IPS-18a (cell line): ENCODE measurements around the gene SLX4IP.

Source experiments
- H3K27ac ChIP-seq: one replicate; pipeline ENCODE4 v1.5.1; 2013; ENCODE audit warnings: low read length
- H3K27me3 ChIP-seq: one replicate; pipeline ENCODE4 v1.6.1; 2013; ENCODE audit warnings: mild to moderate bottlenecking, low read length; ENCODE audit not compliant: control insufficient read depth, insufficient read depth
- H3K36me3 ChIP-seq: one replicate; pipeline ENCODE4 v1.6.1; 2013; ENCODE audit warnings: low read depth, low read length; ENCODE audit not compliant: control insufficient read depth
- H3K4me1 ChIP-seq: one replicate; pipeline ENCODE4 v1.6.1; 2013; ENCODE audit warnings: low read depth, low read length; ENCODE audit not compliant: control insufficient read depth
- H3K4me3 ChIP-seq: one replicate; pipeline ENCODE4 v1.5.1; 2013; ENCODE audit warnings: low read length
- H3K9ac ChIP-seq: one replicate; pipeline ENCODE4 v1.6.1; 2013; ENCODE audit warnings: mild to moderate bottlenecking, low read length, moderate library complexity
- H3K9me3 ChIP-seq: one replicate; pipeline ENCODE4 v1.6.1; 2013; ENCODE audit warnings: low read depth, low read length; ENCODE audit not compliant: control insufficient read depth

The SLX4IP gene

DNA sequence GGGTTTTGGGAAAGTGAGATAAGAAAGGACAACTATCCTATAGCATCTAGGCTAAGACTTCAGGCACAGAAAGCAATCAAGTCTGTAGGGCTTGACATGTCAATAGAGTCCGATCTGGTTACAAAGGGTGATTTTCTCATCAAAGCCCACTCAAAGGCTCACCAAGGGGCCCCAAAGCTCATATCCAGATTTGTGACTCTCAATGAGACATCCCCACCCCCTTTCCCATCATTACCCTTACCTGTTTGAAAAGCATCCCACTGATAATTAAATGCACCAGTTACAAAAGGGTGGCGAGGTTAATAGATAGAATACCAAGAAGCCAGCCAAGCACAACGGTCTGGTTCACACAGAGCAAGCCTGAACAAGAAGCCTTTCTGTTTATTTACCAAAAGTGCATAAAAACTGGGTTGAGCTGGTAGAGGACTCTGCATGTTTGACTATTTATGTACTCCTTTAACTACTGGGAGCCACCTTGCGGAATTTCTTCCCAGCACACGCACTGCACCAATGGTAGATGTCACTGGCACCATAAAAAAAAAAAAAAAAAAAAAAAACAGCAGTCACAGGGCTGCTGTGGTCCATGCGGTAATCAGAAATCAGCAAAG is 232.6 kb downstream of the SLX4IP start:
- Histone ChIP-seq H3K9ac (no peak overlapping the region), H3K4me1 (peaks cover 82% of the 10 kb centered on the region), H3K4me3 (no peak overlapping the region), H3K9me3 (no peaks in the 10 kb centered on the region), H3K36me3 (peaks cover 54% of the 10 kb centered on the region), H3K27me3 (no peaks in the 10 kb centered on the region), H3K27ac (no peak overlapping the region)

DNA sequence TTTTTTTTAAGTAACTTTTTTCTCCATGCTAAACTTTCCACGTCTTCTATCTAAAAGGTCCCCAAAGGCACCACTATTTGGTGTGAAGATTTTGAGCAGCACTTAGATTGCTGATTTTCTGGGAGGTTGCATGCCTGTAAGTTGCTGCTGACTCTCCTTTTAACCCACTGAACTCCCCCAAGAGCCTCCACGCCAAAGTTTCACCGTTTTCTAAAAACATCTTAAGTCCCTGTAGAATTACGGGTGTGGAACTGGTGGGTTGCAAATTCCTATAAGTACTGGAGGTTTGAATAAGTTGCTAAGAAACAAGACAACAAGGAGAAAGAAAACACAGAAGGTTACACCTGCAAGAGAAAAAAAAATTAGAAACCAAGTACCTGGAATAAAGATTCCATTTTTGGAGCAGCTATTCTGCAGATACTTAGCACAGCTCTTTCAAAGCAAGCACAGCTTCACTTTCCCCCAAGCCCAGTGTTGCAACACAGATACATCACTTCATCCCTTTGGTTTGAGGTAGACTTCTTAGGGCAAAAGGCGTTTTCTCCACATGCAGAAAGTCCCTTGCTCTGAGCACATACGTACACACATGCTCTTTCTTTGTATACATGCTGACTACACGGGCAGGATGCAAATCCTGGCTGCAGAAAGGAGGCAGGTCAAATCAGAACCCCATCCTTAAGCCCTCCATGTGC is 233.7 kb downstream of the SLX4IP start:
- no peaks in the 10 kb centered on the region for H3K27me3 ChIP-seq
- peaks cover 43% of the 10 kb centered on the region for H3K36me3 ChIP-seq
- no peaks in the 10 kb centered on the region for H3K9me3 ChIP-seq
- H3K27ac ChIP-seq = no peak overlapping the region
- no peak overlapping the region for H3K4me3 ChIP-seq
- no peak overlapping the region for H3K9ac ChIP-seq
- peaks cover 73% of the 10 kb centered on the region for H3K4me1 ChIP-seq

DNA sequence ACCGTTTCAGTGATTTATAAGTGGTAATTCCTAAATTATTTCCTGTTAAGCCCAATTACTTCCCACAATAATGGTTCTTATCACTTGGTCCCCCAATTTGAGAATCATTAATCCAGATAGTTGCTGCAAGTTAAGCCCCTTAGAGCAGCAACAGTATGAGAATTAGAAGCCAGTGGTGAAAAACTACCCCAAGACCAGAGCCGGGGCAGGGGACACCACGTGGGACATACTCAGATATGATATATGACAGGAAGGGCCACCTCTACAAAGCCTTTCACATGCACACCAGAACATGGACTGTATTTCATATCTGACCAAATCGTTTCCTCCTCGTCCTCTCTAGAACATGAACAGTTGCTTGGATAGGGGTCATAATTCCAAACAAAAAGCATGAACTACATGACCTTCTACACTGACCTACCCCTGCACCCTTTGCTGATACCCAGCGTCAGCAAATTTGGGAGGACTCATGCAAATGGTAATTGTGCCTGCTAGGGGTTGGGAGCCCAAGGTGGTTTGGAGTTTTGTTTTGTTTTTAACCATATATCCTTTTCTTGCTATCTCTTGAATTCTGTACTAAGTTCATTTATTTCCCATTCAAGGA is 234.8 kb downstream of the SLX4IP start:
- Histone ChIP-seq H3K27me3 (no peaks in the 10 kb centered on the region), H3K4me1 (peaks cover 63% of the 10 kb centered on the region), H3K9ac (no peak overlapping the region), H3K4me3 (peak overlapping the region; percentile 93), H3K36me3 (peaks cover 41% of the 10 kb centered on the region), H3K27ac (no peak overlapping the region), H3K9me3 (no peaks in the 10 kb centered on the region)

DNA sequence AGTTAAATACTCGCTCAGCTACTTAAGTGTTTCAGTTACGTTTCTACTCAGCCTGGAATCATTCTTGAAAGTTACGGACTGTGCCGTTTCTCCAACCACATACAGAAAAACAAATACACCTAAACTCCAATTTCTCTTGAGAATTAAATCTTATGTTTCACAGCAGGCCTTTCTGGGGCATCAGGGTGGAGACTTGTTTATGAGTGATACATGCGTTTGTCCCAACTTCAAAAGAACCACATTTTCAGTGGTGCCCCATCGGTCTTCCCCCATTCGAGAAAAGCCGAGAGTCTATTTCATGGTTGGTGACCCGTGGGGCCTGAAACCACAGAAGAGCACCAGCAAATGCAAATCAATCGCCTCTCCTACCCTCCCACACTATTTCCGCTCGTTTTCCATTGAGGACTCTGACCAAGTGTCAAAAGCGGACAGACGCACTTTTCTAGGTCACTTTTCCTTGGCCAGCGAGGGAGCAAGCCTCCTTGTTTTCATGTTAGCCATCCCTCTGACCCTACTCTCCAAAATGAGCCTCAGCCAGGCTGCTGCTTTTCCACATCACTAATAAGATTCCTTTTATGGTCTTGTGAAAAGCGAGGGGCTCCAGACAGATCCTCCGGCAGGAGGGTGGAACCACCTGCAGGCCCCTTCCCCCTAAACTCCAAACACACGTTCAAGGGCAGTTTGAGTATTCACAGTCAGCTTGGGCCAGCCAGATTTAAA is 235.6 kb downstream of the SLX4IP start:
- Histone ChIP-seq H3K4me1 (peaks cover 62% of the 10 kb centered on the region), H3K4me3 (peak overlapping the region; percentile 93), H3K27ac (no peak overlapping the region), H3K9me3 (no peaks in the 10 kb centered on the region), H3K9ac (peak overlapping the region; percentile 81), H3K27me3 (no peaks in the 10 kb centered on the region), H3K36me3 (peaks cover 41% of the 10 kb centered on the region)

DNA sequence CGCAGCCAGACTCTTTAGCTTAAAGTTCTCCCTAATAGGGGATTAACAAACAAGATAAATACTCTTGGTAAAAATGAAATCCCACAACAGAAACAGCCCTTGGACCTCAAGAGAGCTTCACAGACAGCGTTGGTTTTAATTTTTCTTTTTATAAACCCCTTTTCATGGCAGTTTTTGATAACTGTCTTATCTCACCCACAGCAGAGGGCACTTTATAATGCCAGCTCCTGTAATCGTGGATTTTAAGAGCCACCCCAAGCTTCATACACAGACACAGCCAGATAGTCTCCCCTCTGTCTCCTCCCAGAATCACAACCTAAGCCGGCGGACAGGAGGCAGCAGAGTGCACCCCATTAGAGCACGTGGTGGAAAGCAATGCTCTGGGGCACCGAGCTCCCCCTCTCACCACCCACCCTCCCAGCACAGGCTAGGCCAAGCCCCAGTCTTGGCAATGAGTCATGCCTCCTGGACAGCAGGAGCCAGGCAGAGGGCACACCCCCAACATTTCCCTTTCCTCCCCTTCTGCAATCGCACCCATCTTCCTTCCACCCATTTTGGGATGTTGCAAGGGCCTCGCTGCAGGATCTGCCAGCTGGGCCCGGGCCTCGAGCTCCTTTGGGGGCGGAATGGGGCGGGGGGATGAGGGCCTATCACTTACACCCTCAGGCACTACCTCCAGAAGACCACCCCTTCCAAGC is 236.3 kb downstream of the SLX4IP start:
- H3K4me1 ChIP-seq = peaks cover 55% of the 10 kb centered on the region
- peak overlapping the region; percentile 93 for H3K4me3 ChIP-seq
- H3K9me3 ChIP-seq = no peaks in the 10 kb centered on the region
- H3K27ac ChIP-seq = no peak overlapping the region
- H3K36me3 ChIP-seq = peaks cover 39% of the 10 kb centered on the region
- H3K27me3 ChIP-seq = no peaks in the 10 kb centered on the region
- peak overlapping the region; percentile 81 for H3K9ac ChIP-seq

DNA sequence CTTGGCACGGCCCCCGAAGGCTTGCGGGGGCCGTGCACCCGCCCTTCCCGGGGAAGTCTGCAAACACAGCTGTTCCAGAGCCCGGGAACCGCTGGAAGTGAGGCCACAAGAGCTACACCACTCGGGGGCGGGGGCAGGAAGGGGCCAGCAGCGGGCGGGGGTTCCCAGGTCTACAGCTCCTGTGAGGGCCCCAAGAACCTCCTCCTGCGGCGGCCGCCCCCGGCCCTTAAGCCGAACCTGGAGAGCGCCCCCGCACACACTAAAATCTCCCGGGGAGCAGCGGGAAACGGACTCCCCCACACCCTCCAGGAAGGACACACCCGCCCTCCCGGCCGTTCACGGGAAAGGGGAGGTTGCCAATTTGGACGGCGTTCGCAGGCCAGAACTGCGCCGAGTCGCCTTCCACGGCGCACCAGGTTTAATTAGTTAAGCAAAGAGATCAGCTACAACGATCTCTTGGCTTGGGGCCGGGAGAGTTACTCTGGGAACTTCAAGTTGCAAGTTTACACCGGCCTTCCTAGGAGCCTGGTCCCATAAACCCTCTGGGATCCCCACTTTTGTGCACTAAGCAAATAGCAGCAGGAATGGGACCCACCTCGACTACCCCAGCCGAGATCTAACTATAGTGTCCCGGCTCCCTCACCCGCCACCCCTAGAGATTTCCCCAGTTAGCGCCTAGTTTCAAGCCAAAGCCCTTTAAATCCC is 237.0 kb downstream of the SLX4IP start:
- H3K36me3 ChIP-seq = peaks cover 32% of the 10 kb centered on the region
- peak overlapping the region; percentile 81 for H3K9ac ChIP-seq
- peaks cover 48% of the 10 kb centered on the region for H3K4me1 ChIP-seq
- H3K9me3 ChIP-seq = no peaks in the 10 kb centered on the region
- no peaks in the 10 kb centered on the region for H3K27me3 ChIP-seq
- H3K27ac ChIP-seq = no peak overlapping the region
- peak overlapping the region; percentile 93 for H3K4me3 ChIP-seq

DNA sequence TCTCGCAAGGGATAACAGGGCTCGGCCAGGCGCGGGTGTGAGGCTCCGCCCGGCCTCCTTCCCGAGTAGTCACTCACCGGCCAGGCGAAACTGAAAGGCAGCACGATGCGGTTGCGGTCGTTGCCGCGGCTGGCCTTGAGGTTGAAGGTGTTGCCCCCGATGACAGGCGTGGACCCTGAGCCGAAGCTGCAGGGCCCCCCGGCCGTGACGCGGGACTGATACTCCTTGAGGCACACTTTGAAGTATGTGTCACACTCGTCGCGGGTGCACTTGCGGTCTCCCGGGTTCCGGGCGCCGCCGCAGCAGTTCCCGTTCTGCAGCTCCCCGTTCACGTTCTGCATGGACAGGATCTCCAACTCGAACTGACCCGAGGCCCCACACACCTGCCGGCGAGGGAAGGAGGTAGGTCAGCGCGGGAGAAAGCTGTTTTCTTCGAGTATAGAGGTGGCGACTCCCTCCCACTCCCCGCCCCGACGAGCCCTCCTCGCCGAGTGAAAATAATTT is 237.6 kb downstream of the SLX4IP start:
- Histone ChIP-seq H3K9ac (peak overlapping the region; percentile 81), H3K27me3 (no peaks in the 10 kb centered on the region), H3K9me3 (no peaks in the 10 kb centered on the region), H3K4me3 (peak overlapping the region; percentile 93), H3K36me3 (peaks cover 26% of the 10 kb centered on the region), H3K27ac (no peak overlapping the region), H3K4me1 (peaks cover 43% of the 10 kb centered on the region)

DNA sequence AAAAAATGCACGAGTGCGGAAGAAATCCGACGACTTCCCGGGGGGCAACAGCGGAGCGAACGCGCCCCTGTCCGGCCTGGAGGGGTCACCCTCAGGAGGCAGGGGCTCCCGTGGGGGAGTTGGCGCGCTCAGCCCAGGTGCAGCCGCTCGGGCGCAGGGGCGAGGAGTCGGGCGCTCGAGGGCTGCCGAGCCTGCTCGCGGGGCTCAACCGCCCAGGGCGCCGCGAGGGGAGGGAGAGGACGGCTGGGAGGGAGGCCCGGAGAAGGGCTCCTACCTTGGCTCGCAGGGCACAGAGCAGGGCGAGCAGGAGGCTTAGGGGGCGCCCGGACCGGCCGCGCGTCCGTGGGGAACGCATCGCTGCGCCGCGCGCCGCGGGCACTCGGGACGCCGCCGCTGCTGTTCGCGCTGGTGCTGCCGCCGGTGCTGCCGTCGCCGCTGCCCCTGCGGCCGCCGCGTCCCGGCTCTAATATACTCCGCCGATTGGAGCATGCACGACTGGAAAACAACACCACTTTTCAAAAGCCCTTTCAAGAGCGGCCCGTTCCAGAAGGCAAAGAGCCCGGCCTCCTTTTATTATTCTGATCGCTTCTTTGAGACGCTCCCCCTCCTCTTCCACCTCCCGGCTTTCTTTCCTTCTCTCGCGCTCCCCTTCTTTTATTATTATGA is 238.2 kb downstream of the SLX4IP start:
- H3K27me3 ChIP-seq = no peaks in the 10 kb centered on the region
- no peaks in the 10 kb centered on the region for H3K9me3 ChIP-seq
- H3K27ac ChIP-seq = no peak overlapping the region
- peak overlapping the region; percentile 93 for H3K4me3 ChIP-seq
- H3K9ac ChIP-seq = peak overlapping the region; percentile 81
- peaks cover 39% of the 10 kb centered on the region for H3K4me1 ChIP-seq
- peaks cover 23% of the 10 kb centered on the region for H3K36me3 ChIP-seq

DNA sequence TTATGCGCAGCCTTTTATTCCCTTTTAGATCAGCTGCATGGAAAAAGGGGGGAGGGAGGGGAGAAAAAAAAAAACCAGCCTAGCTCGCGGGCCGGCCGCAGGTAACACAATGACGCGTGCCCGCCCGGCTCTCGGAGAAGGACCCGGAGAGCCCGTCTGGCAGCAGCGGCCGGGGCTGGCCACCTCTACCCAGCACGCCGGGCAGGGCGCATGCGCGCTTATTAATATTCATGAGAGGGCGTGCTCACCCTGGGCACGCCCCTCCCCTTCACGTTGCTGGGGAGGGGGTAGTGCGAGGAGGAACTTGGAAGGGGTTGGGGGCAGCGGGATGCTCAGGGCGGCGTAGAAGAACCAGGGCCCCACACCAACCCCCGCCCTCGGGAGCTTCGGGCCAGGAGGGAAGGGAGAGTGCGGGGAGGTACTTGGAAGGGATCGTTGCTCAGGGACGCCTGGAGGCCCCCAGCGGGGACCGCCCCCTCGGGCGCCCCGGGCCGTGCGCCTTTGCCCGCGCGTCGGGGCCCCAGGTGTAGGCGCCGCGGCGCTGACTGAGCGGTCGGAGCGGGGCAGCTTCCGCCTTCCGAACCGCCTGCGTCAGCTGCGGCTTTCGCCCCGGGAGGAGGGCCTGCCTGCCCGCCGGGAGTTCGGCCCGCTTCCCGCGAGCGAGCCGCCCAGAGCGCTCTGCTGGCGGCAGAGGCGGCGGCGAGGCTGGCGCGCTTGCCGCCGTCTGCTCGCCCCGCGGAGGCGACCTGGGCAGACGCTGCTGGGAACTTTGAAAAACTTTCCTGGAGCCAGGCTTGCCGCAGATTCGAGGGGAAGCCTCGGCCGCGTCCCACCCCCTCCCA is 239.0 kb downstream of the SLX4IP start, which contains the start of gene JAG1:
TSS of gene JAG1 (minus strand) at position 158 of the 842 bp plus-strand sequence. CDS start 469 bp downstream, outside the sequence.
- Histone ChIP-seq H3K9ac (peak within 1 kb of the TSS; percentile 83), H3K27ac (peak within 1 kb of the TSS; percentile 30), H3K4me3 (peak within 1 kb of the TSS; percentile 93), H3K4me1 (peaks cover 33% of the 10 kb centered on the region), H3K9me3 (no peaks in the 10 kb centered on the region), H3K36me3 (peaks cover 15% of the 10 kb centered on the region), H3K27me3 (no peaks in the 10 kb centered on the region)
